PFSK-1 (cell line): ENCODE measurements around the gene COL23A1.

Experiments
- POLR2AphosphoS5 ChIP-seq: IDR thresholded peaks from 2 replicates; pipeline ENCODE4 v1.6.1; 2012; ENCODE audit warnings: low read depth, mild to moderate bottlenecking, control low read depth, low read length, moderate library complexity
- SIN3A ChIP-seq: IDR thresholded peaks from 2 replicates; pipeline ENCODE4 v1.6.1; 2012; ENCODE audit warnings: mild to moderate bottlenecking, low read length, moderate library complexity, borderline replicate concordance; ENCODE audit not compliant: insufficient read depth
- TAF1 ChIP-seq: IDR thresholded peaks from 2 replicates; pipeline ENCODE4 v1.6.1; 2012; ENCODE audit warnings: low read length, control low read depth, borderline replicate concordance; ENCODE audit not compliant: insufficient read depth

- no peak for TF ChIP-seq TAF1
- no peak for TF ChIP-seq POLR2AphosphoS5
- no peak for TF ChIP-seq SIN3A
Measured at GRCh38 chr5:178228609-178229008, 361.6 kb downstream of the COL23A1 start.
